ENCODE results near the gene VSTM1.
"Not testable (repeated sequence)": the region's sequence is repeated elsewhere in the genome, so short reads cannot be mapped to it uniquely, and the experiment has no call there.

VSTM1 gene

GRCh38 chr19:54074851-54075250, 11.2 kb upstream of the VSTM1 start:
- Histone ChIP-seq H3K9me3 (ENCODE audit: control insufficient read depth in 1 of 2, low read length in 2 of 2) (no peaks in the 10 kb centered on the region), H3K36me3 (ENCODE audit: control insufficient read depth in 1 of 2, insufficient read depth in 2 of 2, low read length in 2 of 2) (no peaks in the 10 kb centered on the region), H3K9ac (ENCODE audit: low read depth in 1 of 2, low read length in 2 of 2) (no peak overlapping the region), H3K27ac (ENCODE audit: low read depth, low read length) (no peak overlapping the region), H3K4me3 (ENCODE audit: low read depth in 1 of 2, low read length in 2 of 2) (no peak overlapping the region), H3K27me3 (ENCODE audit: control insufficient read depth in 1 of 2, insufficient read depth in 2 of 2, low read length in 2 of 2) (no peaks in the 10 kb centered on the region), H3K4me1 (ENCODE audit: control insufficient read depth in 1 of 2, insufficient read depth in 2 of 2, low read length in 2 of 2) (no peaks in the 10 kb centered on the region)

GRCh38 chr19:54073829-54074228, 10.1 kb upstream of the VSTM1 start:
- no peak overlapping the region for H3K9ac ChIP-seq (ENCODE audit: low read depth in 1 of 2, low read length in 2 of 2)
- no peaks in the 10 kb centered on the region for H3K27me3 ChIP-seq (ENCODE audit: control insufficient read depth in 1 of 2, insufficient read depth in 2 of 2, low read length in 2 of 2)
- no peak overlapping the region for H3K27ac ChIP-seq (ENCODE audit: low read depth, low read length)
- no peaks in the 10 kb centered on the region for H3K36me3 ChIP-seq (ENCODE audit: control insufficient read depth in 1 of 2, insufficient read depth in 2 of 2, low read length in 2 of 2)
- no peak overlapping the region for H3K4me3 ChIP-seq (ENCODE audit: low read depth in 1 of 2, low read length in 2 of 2)
- H3K4me1 ChIP-seq (ENCODE audit: control insufficient read depth in 1 of 2, insufficient read depth in 2 of 2, low read length in 2 of 2) = no peaks in the 10 kb centered on the region
- H3K9me3 ChIP-seq (ENCODE audit: control insufficient read depth in 1 of 2, low read length in 2 of 2) = peaks cover 0 to 5% of the 10 kb centered on the region in 2 donors

- Histone ChIP-seq H3K4me3 (ENCODE audit: low read depth in 1 of 2, low read length in 2 of 2) (no peak overlapping the region), H3K4me1 (ENCODE audit: control insufficient read depth in 1 of 2, insufficient read depth in 2 of 2, low read length in 2 of 2) (no peaks in the 10 kb centered on the region), H3K27ac (ENCODE audit: low read depth, low read length) (no peak overlapping the region), H3K9me3 (ENCODE audit: control insufficient read depth in 1 of 2, low read length in 2 of 2) (peaks cover 0 to 5% of the 10 kb centered on the region in 2 donors), H3K9ac (ENCODE audit: low read depth in 1 of 2, low read length in 2 of 2) (no peak overlapping the region), H3K27me3 (ENCODE audit: control insufficient read depth in 1 of 2, insufficient read depth in 2 of 2, low read length in 2 of 2) (no peaks in the 10 kb centered on the region), H3K36me3 (ENCODE audit: control insufficient read depth in 1 of 2, insufficient read depth in 2 of 2, low read length in 2 of 2) (no peaks in the 10 kb centered on the region)
Observed at GRCh38 chr19:54069470-54069869, 5.8 kb upstream of the VSTM1 start.

GRCh38 chr19:54062643-54063042, 1.1 kb downstream of the VSTM1 start:
- Histone ChIP-seq H3K9me3 (ENCODE audit: control insufficient read depth in 1 of 2, low read length in 2 of 2) (no peaks in the 10 kb centered on the region), H3K36me3 (ENCODE audit: control insufficient read depth in 1 of 2, insufficient read depth in 2 of 2, low read length in 2 of 2) (no peaks in the 10 kb centered on the region), H3K4me1 (ENCODE audit: control insufficient read depth in 1 of 2, insufficient read depth in 2 of 2, low read length in 2 of 2) (no peaks in the 10 kb centered on the region), H3K27ac (ENCODE audit: low read depth, low read length) (no peak overlapping the region), H3K4me3 (ENCODE audit: low read depth in 1 of 2, low read length in 2 of 2) (no peak overlapping the region), H3K27me3 (ENCODE audit: control insufficient read depth in 1 of 2, insufficient read depth in 2 of 2, low read length in 2 of 2) (no peaks in the 10 kb centered on the region), H3K9ac (ENCODE audit: low read depth in 1 of 2, low read length in 2 of 2) (no peak overlapping the region)

- no peaks in the 10 kb centered on the region for H3K9me3 ChIP-seq (ENCODE audit: control insufficient read depth in 1 of 2, low read length in 2 of 2)
- no peak overlapping the region for H3K4me3 ChIP-seq (ENCODE audit: low read depth in 1 of 2, low read length in 2 of 2)
- no peaks in the 10 kb centered on the region for H3K27me3 ChIP-seq (ENCODE audit: control insufficient read depth in 1 of 2, insufficient read depth in 2 of 2, low read length in 2 of 2)
- H3K9ac ChIP-seq (ENCODE audit: low read depth in 1 of 2, low read length in 2 of 2) = no peak overlapping the region
- no peak overlapping the region for H3K27ac ChIP-seq (ENCODE audit: low read depth, low read length)
- no peaks in the 10 kb centered on the region for H3K4me1 ChIP-seq (ENCODE audit: control insufficient read depth in 1 of 2, insufficient read depth in 2 of 2, low read length in 2 of 2)
- no peaks in the 10 kb centered on the region for H3K36me3 ChIP-seq (ENCODE audit: control insufficient read depth in 1 of 2, insufficient read depth in 2 of 2, low read length in 2 of 2)
Observed at GRCh38 chr19:54047616-54048015, 16.1 kb downstream of the VSTM1 start.

GRCh38 chr19:54045771-54046170, 17.9 kb downstream of the VSTM1 start:
- Histone ChIP-seq H3K27ac (ENCODE audit: low read depth, low read length) (no peak overlapping the region), H3K4me1 (ENCODE audit: control insufficient read depth in 1 of 2, insufficient read depth in 2 of 2, low read length in 2 of 2) (no peaks in the 10 kb centered on the region), H3K9ac (ENCODE audit: low read depth in 1 of 2, low read length in 2 of 2) (no peak overlapping the region), H3K9me3 (ENCODE audit: control insufficient read depth in 1 of 2, low read length in 2 of 2) (no peaks in the 10 kb centered on the region), H3K36me3 (ENCODE audit: control insufficient read depth in 1 of 2, insufficient read depth in 2 of 2, low read length in 2 of 2) (no peaks in the 10 kb centered on the region), H3K4me3 (ENCODE audit: low read depth in 1 of 2, low read length in 2 of 2) (no peak overlapping the region), H3K27me3 (ENCODE audit: control insufficient read depth in 1 of 2, insufficient read depth in 2 of 2, low read length in 2 of 2) (no peaks in the 10 kb centered on the region)

GRCh38 chr19:54042989-54043388, 20.7 kb downstream of the VSTM1 start:
- Histone ChIP-seq H3K9me3 (ENCODE audit: control insufficient read depth in 1 of 2, low read length in 2 of 2) (no peaks in the 10 kb centered on the region), H3K36me3 (ENCODE audit: control insufficient read depth in 1 of 2, insufficient read depth in 2 of 2, low read length in 2 of 2) (no peaks in the 10 kb centered on the region), H3K27me3 (ENCODE audit: control insufficient read depth in 1 of 2, insufficient read depth in 2 of 2, low read length in 2 of 2) (no peaks in the 10 kb centered on the region), H3K4me1 (ENCODE audit: control insufficient read depth in 1 of 2, insufficient read depth in 2 of 2, low read length in 2 of 2) (no peaks in the 10 kb centered on the region), H3K4me3 (ENCODE audit: low read depth in 1 of 2, low read length in 2 of 2) (no peak overlapping the region), H3K9ac (ENCODE audit: low read depth in 1 of 2, low read length in 2 of 2) (no peak overlapping the region), H3K27ac (ENCODE audit: low read depth, low read length) (no peak overlapping the region)

GRCh38 chr19:54041969-54042606, 21.6 kb downstream of the VSTM1 start:
- no peak overlapping the region for H3K27ac ChIP-seq (ENCODE audit: low read depth, low read length)
- H3K36me3 ChIP-seq (ENCODE audit: control insufficient read depth in 1 of 2, insufficient read depth in 2 of 2, low read length in 2 of 2) = no peaks in the 10 kb centered on the region
- no peaks in the 10 kb centered on the region for H3K4me1 ChIP-seq (ENCODE audit: control insufficient read depth in 1 of 2, insufficient read depth in 2 of 2, low read length in 2 of 2)
- H3K4me3 ChIP-seq (ENCODE audit: low read depth in 1 of 2, low read length in 2 of 2) = no peak overlapping the region
- H3K27me3 ChIP-seq (ENCODE audit: control insufficient read depth in 1 of 2, insufficient read depth in 2 of 2, low read length in 2 of 2) = no peaks in the 10 kb centered on the region
- H3K9ac ChIP-seq (ENCODE audit: low read depth in 1 of 2, low read length in 2 of 2) = no peak overlapping the region
- no peaks in the 10 kb centered on the region for H3K9me3 ChIP-seq (ENCODE audit: control insufficient read depth in 1 of 2, low read length in 2 of 2)

- Histone ChIP-seq H3K4me1 (ENCODE audit: control insufficient read depth in 1 of 2, insufficient read depth in 2 of 2, low read length in 2 of 2) (no peaks in the 10 kb centered on the region), H3K9me3 (ENCODE audit: control insufficient read depth in 1 of 2, low read length in 2 of 2) (no peaks in the 10 kb centered on the region), H3K4me3 (ENCODE audit: low read depth in 1 of 2, low read length in 2 of 2) (no peak overlapping the region), H3K36me3 (ENCODE audit: control insufficient read depth in 1 of 2, insufficient read depth in 2 of 2, low read length in 2 of 2) (no peaks in the 10 kb centered on the region), H3K27ac (ENCODE audit: low read depth, low read length) (no peak overlapping the region), H3K27me3 (ENCODE audit: control insufficient read depth in 1 of 2, insufficient read depth in 2 of 2, low read length in 2 of 2) (no peaks in the 10 kb centered on the region), H3K9ac (ENCODE audit: low read depth in 1 of 2, low read length in 2 of 2) (no peak overlapping the region)
Observed at GRCh38 chr19:54040003-54040402, 23.7 kb downstream of the VSTM1 start.

GRCh38 chr19:54036542-54036941, 27.2 kb downstream of the VSTM1 start:
- not testable (repeated sequence) for H3K27ac ChIP-seq (ENCODE audit: low read depth, low read length); H3K9ac ChIP-seq (ENCODE audit: low read depth in 1 of 2, low read length in 2 of 2); H3K36me3 ChIP-seq (ENCODE audit: control insufficient read depth in 1 of 2, insufficient read depth in 2 of 2, low read length in 2 of 2); H3K4me1 ChIP-seq (ENCODE audit: control insufficient read depth in 1 of 2, insufficient read depth in 2 of 2, low read length in 2 of 2); H3K4me3 ChIP-seq (ENCODE audit: low read depth in 1 of 2, low read length in 2 of 2); H3K27me3 ChIP-seq (ENCODE audit: control insufficient read depth in 1 of 2, insufficient read depth in 2 of 2, low read length in 2 of 2); H3K9me3 ChIP-seq (ENCODE audit: control insufficient read depth in 1 of 2, low read length in 2 of 2)

Data from duodenal mucosa (tissue), 2 donors.